Stimulated activated CD4-positive, alpha-beta T cell treated with anti-CD3 and anti-CD28 coated beads, Interleukin-1b, Interleukin-23, amount 100 ng/mL, for 4 hours (primary cell): ENCODE measurements around the gene FASTK.
A peak's percentile ranks its signal among the peaks of the same experiment; 100 is the strongest.

Experiments used
- DNase-seq, 2 donors: peaks; one replicate each; pipeline ENCODE4 v3.0.0-alpha.2; 2020; ENCODE audit warnings: low read depth in 2 of 2

The FASTK gene

DNA sequence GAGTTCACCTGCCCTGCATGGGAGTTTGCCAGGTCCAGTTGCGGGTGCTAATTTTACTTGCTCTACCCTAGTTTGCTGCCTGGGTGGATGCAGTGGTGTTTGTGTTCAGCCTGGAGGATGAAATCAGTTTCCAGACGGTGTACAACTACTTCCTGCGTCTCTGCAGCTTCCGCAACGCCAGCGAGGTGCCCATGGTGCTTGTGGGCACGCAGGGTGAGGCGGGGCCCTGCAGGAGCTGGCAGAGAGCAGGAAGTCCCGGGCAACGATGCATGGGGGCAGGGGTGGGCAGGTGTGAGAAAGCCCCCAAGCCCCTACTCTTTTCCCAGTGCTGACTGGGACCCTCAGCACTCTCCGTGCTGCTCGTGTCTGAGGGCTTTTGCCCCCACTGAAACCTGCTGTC is 37.0 kb upstream of the FASTK start:
- DNase-seq, result no peak

DNA sequence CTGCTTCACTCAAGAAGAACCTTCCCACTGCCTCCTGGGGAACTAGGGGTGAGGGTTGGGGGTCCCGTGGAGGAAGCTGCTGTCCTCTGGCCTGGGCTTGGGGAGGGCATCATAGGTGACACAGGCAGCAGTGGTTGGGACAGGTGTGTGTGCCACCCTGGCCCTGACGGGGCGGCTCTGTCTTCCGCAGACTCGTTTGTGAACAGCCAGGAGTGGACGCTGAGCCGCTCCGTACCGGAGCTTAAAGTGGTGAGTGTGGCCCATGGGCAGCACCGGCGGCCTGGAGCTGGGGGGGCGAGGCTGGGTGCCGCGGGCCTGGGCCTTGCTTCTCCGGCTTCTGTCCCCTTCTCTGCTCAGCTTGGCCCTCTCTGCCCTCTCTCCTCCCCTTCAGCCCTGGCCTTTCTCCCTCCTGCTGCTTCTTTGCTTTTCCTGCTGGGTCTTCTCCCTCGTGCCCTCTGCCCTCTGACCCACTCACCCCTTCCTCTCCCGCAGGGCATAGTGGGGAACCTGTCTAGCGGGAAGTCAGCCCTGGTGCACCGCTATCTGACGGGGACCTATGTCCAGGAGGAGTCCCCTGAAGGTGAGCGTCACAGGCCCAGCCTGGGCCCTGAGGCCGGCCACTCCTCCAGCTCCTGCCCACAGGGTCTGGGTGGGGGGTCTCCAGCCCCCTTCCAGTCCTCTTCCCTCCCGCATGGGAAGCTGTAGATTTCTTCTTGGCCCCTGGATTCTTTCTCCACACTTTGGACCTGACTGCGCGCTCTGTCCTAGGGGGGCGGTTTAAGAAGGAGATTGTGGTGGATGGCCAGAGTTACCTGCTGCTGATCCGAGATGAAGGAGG is 36.2 kb upstream of the FASTK start:
- DNase-seq, result no peak

DNA sequence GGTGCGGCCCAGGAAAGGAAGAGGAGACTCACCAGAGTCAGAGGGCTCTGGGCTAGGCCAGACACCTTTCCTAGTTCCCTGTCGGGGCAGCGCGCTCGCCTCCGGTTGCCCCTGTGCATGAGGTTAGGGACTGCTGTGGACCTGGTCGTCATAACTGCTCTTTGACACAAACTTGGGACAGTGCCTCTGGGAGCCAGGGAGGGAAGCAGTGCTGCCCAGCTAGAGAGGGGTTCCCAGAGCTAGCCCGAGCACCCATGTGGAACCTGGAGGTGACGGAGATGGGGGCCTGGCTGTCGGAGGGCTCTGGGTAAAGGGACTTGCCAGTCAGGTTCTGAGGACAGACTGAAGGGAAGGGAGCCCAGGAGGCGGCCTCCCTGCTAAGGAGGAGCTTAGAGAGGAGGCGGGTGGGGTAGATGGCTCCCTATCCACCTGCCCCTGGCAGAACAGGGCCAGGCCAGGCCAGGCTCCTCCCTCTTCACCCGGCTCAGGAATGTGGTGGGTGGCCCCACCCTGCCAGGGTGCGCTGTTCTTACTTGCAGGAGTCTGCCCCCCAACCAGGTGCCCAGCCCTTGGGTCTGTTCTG is 35.3 kb upstream of the FASTK start:
- no peak for DNase-seq

DNA sequence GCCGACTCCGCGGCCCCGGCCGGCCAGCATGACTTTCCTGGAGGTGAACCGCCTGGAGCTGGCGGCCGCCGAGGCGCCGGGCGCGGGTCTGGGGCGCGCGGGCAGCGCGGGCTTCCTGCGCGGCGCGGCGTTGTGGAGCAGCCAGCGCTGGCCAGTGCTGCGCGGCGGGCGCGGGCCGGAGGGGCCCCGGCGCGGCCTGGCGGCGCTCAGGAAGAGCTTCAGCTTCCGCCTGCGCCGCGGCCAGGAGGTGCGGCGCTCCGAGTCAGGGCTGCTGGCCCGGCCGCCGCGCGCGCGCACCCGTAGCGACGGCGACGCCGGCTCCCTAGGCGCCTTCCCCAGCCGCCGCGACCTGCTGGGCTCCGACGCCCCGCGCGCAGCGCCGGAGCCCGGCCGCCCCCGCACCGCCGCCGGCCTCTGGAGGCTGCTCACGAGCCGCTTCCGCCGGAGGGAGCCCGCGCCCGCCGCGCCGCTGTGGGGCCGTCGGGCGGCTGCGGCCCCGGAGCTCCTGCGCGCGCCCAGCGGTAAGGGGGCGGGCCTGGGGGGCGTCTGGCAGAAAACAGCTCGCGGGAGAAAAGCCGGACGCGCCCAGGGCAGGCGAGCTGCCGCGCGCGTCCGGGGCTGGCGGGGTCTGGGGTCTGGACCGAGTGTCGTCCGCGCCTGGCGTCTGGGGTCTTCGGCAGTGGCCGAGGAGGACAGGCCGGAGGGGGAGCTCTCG is 34.7 kb upstream of the FASTK start:
- DNase-seq, result peak; percentile 21 to 47

DNA sequence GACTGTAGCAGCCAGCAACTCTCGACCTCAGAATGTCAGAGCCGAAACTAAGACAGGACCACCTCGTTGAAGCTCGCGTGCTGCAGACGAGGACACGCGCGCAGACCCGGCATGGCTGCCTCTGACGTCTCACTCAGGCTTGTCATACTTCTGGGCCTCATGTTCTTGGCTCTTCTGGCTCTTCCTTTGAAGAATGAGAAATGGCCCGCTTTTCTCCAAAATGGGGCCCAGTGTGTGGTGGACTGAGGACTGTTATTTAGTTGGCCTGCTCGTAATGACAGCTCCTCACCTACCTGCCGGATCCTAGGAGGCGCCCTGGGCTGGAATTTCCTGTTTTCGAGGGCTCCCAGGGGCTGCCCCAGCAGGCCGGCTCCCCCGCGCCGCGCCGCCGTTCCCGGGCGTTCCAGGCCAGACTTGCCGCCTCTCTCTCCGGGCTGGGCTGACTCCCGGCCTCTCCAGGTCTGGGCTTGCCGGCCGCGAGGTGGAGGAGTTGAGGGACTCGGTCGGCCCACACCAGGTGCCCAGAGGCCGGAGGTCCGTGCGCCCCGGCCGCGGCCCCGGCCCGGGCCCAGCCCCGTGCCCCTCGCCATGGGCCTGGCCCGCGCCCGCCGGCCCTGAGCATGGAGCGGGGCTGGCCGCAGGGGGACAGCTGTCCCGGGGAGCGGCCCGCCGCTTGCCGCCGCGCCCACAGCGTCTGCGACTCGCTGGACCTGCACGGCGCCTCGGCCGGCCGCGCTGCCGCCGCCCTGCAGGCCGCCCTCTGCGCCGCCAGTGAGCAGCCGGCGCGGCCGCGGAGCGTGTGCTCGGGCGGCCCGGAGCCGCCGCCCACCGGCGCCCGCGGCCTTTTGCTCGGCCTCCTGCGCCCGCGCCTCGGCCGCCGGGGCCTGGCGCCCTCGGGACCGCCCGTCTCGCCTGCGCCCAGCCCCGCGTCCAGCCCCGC is 33.8 kb upstream of the FASTK start:
- no peak for DNase-seq

DNA sequence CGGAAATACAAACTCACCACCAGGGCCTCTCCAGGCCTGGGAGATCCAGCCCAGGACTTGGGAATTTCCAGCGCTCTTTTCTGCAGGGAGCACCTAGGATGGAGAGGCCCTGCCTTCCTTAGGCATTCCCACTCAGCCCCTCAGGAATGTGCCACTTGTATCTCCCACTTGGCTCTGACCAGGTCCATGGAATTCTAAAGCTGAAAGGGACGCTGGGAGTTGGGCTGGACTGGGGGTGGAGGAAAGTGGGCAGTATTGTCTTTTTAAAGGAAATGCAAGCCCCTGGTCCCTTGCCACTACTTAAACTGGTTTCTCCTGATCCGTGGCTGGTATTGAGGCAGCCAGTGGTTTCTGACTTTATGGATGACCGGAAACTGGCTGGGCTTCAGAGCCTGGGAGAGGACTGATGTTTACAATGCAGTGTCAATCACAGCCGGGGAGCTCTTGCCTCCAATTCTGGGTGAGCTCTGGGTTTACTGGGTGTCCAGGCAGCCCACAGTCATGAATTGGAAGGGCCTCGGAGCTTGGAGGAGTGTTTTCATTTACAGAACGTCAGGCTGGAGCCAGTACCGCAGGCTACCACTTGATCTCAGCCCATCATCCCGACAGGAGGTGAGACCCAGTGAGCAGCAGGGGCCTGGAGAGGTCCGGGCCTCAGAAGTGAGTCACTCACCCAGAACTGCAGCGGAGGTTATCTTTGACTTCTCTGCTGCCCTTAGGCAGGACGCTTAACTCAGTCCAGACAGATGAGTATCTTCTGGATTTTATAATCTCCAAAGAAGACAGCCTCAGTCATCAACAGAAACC is 32.9 kb upstream of the FASTK start:
- no peak for DNase-seq

DNA sequence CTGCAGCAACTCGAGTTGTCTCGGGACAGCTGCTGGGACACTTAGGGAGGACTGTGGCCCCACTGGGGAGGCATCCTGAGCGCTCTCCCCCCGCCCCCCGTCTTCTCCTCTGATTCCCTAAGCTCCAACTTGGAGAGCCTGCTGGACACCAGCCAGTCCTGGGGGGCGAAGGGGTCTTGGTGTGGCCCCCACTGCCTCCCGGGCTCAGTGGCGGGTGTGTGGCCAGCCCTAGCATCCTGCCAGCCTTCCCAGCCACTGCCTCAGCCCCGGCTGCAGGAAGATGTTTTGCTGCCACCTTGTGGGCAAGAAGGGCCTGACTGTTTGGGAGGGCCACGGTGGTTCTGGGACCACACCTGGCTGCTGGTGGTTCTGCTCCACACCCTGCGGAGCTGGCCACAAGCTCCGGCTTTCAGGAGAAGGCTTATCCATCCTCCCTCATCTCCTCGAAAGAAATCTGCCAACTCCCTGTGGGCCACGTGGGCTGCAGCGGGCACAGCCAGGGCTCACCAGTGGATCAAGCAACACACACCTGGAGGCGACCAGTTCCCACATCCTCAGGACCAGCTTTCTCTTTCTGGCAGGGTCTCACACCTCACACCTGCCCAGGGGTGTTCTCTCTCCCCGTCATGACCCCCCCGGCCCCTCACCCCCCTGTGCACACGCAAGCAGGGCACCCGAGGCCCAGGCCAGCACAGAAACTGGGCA is 30.5 kb upstream of the FASTK start:
- DNase-seq, result peak; percentile 60 to 72

DNA sequence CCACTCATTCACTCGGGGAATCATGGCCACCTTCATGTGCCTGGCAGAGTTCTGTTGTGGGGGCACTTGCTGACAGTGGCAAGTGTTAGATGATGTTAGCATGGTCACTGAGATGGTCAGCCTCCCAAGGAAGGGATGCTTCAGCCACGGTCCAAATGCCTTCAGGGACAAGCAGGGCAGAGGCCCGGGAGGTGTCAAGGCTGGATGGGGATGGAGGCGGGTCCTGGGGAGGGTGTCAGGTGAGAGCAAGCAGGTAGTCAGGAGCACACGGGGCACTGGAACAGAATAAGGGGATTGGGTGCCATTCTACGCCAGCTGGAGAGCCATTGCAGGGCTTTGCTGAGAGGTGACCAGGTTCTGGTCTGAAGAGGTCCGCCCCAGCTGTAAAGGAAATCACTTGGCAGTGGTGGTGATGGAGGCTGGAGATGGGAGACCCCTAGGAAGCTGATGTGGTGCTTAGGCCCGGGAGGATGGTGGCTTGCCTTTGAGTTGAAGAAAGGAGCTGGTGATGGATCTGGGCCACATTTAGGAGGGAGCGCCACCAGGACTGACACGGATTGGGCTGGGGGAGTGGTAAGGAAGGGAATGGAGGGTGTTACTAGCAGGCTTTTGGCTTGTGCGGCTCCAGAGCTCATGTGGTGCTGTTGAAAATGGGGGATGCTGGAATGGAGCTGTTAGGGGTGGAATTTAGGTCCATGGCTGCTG is 29.8 kb upstream of the FASTK start:
- DNase-seq, result no peak

DNA sequence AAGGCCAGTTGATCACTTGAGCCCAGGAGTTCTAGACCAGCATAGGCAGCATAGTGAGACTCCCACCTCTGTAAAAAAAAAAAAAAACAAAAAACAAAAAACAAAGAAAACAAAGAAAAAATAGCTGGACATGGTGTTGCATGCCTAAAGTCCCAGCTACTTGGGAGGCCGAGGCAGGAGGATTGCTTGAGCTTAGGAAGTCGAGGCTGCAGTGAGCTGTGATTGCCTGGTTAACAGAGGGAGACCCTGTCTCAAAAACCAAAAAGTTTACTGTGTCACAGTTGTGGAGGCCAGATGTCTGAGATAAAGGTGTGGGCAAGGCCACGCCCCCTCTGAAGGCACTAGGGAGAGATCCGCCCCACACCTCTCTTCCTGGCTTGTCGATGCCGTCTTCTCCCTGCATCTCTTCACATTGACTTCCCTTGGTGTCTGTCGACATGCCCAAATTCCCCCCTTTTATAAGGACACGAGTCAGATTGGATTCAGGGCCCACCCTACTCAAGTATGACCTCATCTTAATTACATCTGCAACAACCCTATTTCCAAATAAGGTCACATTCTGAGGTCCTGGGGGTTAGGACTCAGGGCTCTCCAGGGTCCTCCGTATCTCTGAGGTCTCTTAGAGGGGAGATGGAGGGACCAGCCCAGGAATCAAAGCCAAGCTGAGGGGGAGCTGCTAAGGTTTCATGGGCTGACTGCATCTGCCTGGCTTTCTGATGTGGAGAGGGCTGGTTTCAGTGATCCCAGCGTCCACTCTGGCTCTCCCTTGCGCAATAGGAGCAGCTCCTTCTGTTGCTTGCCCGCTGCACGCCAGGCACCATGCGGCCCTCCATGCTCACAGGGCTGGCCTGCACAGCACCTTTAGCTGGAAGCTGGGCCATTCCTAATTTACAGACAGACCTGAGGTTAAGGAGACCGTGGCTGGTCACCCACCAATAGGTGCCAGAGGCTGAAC is 28.8 kb upstream of the FASTK start:
- no peak for DNase-seq

DNA sequence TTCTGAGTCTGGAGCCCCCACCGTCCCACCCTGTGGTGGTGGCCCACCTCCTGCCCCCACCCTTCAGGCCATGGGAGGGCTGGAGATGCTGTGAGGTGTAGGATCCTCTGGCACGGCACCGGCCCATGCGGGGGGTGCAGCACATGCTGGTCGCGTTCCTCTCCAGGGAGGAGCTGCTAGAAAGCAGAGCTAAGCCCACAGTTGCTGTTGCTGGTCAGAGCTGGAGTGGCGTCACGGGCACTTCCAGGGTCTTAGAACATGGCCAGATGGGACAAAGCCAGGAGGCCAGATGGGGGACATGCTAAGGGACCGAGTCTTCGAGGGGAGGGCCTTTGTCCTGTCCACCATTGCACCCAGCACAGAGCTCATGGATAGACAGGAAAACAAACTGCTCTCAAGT is 27.3 kb upstream of the FASTK start:
- no peak for DNase-seq

DNA sequence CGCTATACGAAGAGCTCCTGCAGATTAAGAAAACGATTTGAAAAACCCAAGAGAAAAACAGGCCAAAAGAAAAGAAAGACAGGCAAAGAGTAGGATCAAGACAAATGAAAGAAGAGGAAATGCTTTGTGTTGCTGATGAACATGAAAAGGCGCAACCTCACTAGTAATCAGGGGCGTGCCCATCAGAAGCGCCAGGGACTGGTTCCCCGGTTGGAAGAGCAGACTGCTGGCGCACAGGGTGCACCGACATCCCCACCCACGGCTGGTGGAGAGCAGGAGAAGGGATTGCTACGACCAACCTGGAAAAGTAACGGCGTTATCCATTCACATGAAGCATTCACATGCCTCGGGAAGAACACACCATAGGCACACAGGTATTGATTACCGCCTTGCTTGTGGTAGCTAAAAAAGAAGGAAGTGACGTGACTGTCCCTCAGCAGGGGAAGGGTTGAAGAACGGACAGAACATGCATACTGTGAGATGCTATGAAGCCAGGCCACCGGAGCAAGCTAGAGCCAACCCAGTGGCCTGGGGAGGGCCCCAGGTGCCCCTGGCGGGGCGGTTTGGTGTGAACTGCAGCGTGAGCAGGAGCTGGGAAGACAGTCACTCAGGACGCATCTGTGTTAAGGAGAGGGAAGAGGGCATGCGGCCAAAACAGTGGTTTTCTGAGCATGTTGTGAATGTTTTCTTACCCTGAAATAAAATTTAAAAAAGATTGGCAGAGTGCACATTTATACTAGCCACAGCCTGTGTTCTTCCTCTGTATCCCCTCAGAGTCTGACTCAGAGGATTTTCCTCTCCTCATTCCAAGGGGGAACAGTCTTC is 24.0 kb upstream of the FASTK start:
- DNase-seq, result no peak

DNA sequence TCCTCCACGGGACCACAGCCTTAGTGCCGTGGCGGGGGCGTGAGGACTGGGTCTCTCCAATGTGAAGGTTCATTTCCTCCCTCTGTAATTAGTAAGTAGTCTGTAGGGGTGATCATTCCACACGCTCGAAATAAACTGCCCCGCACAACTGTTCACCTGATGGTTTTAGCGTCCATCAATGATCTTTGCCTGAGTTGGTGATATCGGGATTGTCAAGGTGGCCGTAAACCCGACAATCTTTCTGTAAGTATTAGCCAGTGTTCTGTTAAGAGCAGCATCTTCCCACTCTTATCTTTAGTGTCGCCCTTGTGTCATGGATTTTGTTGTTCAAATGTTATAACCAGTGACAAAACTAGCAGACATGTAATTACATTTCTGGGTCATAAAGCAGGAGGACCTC is 23.4 kb upstream of the FASTK start:
- no peak for DNase-seq

DNA sequence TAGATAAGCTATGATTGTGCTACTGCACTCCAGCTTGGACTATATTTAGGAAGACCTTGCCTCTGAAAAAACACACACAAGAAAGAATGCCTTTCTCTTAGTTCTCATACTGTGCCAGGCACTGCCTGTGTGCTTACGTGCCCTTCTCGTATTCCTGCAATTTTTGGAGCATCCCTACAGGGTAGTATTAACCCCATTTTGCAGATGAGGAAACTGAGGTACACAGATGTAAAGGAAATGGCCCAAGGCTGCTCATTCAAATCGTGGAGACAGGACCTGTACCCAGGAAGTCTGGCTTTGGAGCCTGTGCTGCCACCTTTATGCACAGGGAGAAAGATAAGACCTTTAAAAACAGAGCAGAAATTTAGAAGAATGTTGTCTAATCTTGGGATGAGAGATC is 22.4 kb upstream of the FASTK start:
- no peak for DNase-seq

DNA sequence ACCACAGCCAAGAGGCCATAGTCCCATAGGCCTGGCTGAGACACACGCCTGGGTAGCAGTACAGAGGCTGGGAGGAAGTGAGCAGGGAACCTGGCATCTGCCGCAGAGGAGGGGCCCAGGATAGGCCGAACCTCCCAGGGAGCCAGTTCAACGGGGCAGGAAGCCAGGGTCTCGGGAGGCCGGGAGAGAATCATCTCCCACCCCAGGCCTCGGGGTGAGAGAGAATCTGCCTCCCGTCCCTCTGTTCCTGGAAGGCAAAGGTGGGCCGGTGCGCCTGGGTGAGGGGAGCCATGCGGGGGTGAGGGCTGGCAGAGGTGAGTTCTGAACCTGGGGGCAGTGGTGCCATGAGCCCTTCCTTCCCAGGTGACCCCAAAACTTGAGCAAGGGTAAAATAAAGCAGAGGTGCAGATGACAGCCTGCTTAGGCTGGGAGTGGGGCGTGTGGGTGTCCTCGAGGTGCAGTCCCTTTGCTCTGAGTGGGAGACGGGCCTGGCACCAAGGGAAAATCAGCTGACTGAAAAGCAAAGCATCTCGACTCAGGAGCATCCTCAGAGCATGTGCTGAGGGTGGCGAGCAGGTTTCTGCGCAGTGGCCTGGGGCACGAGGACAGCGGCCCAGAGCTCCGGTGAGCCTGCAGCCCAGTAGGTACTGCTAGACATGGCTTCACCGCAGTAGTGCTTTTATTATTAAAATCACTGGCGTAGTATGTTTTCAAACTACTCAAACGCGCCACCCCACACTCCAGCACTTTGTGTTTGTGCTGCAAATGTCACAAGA is 21.2 kb upstream of the FASTK start:
- no peak for DNase-seq

DNA sequence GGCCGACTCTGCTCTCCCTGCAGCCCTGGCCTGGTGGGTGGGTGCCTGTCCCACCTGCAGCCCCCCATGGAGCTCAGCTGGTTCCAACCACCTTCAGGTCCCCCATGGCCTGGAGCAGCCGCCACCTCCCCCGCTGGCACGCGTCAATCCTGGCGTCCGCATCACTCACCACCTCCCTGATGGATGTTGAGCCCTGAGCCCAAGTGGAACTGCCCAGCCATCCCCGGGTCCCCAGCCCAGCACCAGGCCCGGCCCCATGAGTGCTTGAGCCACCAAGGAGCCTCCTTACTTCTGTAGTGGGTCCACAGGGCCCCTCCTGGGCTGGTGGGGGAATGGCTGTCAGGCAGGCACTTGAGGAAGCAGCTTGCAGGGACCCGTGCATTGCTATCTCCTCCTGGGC is 20.3 kb upstream of the FASTK start:
- no peak for DNase-seq

DNA sequence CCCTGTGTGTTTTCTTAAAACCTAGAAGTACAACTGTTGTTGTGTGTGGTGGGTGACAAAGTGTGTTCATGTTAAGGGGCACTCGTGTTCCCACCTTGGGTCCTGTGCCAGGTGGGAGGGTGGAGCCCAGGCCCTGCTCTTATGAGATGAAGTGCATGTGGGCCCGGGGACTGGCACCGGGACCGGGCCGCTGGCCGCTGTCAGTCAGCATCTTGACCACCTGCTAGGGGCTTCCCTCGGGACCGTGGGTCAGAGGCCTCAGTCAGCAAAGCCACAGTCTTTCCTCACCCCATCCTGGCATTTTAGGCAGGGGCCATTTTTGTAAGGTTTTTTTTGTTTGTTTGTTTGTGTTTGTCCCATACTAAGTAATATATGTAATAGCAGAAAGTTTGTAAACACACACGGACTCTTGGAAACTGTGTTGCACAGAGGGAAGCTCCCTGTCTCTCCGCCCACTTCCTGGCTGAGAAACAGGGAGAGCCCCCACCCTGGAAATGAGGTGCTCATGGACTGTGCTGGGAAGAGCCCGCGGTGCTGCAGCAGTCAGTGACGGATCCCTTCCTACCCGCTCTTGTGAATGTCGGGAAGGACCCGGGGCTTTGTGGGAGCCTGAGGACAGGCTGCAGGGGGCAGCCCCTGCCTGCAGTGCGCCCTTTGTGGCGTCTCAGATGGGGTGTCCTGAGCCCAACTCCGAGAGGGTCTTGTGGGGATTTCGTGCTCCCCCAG is 19.0 kb upstream of the FASTK start:
- DNase-seq, result no peak
